ENCODE measurements around the gene NARS2.

GRCh38 chr11:78429209-78429608 is 145.5 kb downstream of the NARS2 start:
- TF ChIP-seq CTCF (IDR thresholded peaks at IDR 0.05) = no peak
- no peak for TF ChIP-seq POLR2A (IDR thresholded peaks at IDR 0.05)

Data from thyroid gland (tissue), 4 donors.